Activated T-cell treated with anti-CD3 and anti-CD28 coated beads, Interleukin-2, amount 50 U/mL, for 72 hours (primary cell): ENCODE measurements around the gene KDM5A. TPM values are rescaled to one million over a fixed set of nuclear protein-coding genes. Genes with fewer than 3 reads are reported as not detected.
"Not testable (repeated sequence)": the region's sequence is repeated elsewhere in the genome, so short reads cannot be mapped to it uniquely, and the experiment has no call there.

Experiments used
- ATAC-seq, 2 donors: fragments of 150-1000 bp; cut with Tn5 transposase; replicated peaks in 1 of 2; 2 replicates each; pipeline ENCODE4 v1.10.0; 2021; ENCODE audit warnings: moderate library complexity in 2 of 2, mild to moderate bottlenecking in 1 of 2
- DNase-seq, 2 donors: peaks; one replicate each; pipeline ENCODE4 v3.0.0; 2021 to 2022; ENCODE audit warnings: mixed read lengths in 1 of 2
- H3K27ac Mint-ChIP-seq: one replicate; pipeline ENCODE4 v1.8.0; 2022; ENCODE audit warnings: mild to moderate bottlenecking, moderate library complexity, mixed read lengths
- H3K27me3 Mint-ChIP-seq: one replicate; pipeline ENCODE4 v1.8.0; 2022; ENCODE audit warnings: low read depth, mixed read lengths
- H3K36me3 Mint-ChIP-seq, 2 donors: one replicate each; pipeline ENCODE4 v1.8.0; 2022; ENCODE audit warnings: mixed read lengths in 2 of 2, mild to moderate bottlenecking in 1 of 2; ENCODE audit not compliant: insufficient read depth in 2 of 2
- H3K4me1 Mint-ChIP-seq: one replicate; pipeline ENCODE4 v1.8.0; 2022; ENCODE audit warnings: low read depth, mixed read lengths
- H3K4me3 Mint-ChIP-seq, 2 donors: one replicate each; pipeline ENCODE4 v1.8.0; 2022; ENCODE audit warnings: mild to moderate bottlenecking in 2 of 2, mixed read lengths in 2 of 2, moderate library complexity in 2 of 2
- H3K9me3 Mint-ChIP-seq, 2 donors: one replicate each; pipeline ENCODE4 v1.8.0; 2022; ENCODE audit warnings: mixed read lengths in 2 of 2
- total RNA-seq, 2 donors: library from RNA; stranded (reverse); gene quantifications; one replicate each; pipeline ENCODE4 v1.2.3, GENCODE V29; 2022

The KDM5A gene
- total RNA-seq, 2 donors from 2014 or later = 75.0 to 103 TPM

- no peaks in the 10 kb centered on the region for H3K27me3 Mint-ChIP-seq
- no peak overlapping the region for H3K4me3 Mint-ChIP-seq
- H3K4me1 Mint-ChIP-seq = no peaks in the 10 kb centered on the region
- peaks cover 6 to 7% of the 10 kb centered on the region in 2 donors for H3K9me3 Mint-ChIP-seq
- H3K27ac Mint-ChIP-seq = no peak overlapping the region
- no peak for ATAC-seq
- no peak for DNase-seq
- peaks cover 5 to 8% of the 10 kb centered on the region in 2 donors for H3K36me3 Mint-ChIP-seq
These were observed 148.6 kb downstream of the KDM5A start for GRCh38 chr12:240566-240965.

DNA sequence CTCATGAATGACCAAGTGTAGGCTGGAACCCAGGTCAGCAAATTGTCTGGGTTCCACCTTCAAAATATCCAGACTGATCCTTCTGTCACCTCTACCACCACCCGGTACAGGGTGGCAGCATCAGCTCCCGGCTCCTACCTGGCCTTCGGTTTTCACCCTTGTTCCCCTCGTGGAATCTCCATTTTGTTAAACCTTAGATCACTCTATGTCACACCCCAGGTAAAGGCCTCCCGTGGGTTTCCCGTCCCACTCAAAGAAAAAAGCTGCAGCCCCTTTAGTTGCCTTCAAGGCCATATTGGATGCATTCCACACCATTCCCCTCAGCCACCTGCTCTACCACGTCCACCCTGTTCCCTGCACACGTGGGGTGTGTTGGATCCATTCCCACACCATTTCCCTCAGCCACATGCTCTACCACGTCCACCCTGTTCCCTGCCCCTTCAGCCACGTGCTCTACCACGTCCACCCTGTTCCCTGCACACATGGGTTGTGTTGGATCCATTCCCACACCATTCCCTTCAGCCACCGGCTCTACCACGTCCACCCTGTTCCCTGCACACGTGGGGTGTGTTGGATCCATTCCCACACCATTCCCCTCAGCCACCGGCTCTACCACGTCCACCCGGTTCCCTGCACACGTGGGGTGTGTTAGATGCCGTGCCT lies 150.3 kb downstream of the KDM5A start:
- Mint-ChIP-seq H3K9me3 (peaks cover 4 to 5% of the 10 kb centered on the region in 2 donors), H3K27ac (no peak overlapping the region), H3K4me1 (no peaks in the 10 kb centered on the region), H3K4me3 (no peak overlapping the region), H3K27me3 (no peaks in the 10 kb centered on the region), H3K36me3 (peaks cover 0 to 4% of the 10 kb centered on the region in 2 donors)
- ATAC-seq = no peak
- no peak for DNase-seq

GRCh38 chr12:238116-238515 lies 151.0 kb downstream of the KDM5A start:
- Mint-ChIP-seq H3K9me3 (peaks cover 4 to 5% of the 10 kb centered on the region in 2 donors), H3K36me3 (peaks cover 0 to 4% of the 10 kb centered on the region in 2 donors), H3K27me3 (no peaks in the 10 kb centered on the region), H3K4me3 (no peak overlapping the region), H3K27ac (no peak overlapping the region), H3K4me1 (no peaks in the 10 kb centered on the region)
- DNase-seq = no peak
- no peak for ATAC-seq

DNA sequence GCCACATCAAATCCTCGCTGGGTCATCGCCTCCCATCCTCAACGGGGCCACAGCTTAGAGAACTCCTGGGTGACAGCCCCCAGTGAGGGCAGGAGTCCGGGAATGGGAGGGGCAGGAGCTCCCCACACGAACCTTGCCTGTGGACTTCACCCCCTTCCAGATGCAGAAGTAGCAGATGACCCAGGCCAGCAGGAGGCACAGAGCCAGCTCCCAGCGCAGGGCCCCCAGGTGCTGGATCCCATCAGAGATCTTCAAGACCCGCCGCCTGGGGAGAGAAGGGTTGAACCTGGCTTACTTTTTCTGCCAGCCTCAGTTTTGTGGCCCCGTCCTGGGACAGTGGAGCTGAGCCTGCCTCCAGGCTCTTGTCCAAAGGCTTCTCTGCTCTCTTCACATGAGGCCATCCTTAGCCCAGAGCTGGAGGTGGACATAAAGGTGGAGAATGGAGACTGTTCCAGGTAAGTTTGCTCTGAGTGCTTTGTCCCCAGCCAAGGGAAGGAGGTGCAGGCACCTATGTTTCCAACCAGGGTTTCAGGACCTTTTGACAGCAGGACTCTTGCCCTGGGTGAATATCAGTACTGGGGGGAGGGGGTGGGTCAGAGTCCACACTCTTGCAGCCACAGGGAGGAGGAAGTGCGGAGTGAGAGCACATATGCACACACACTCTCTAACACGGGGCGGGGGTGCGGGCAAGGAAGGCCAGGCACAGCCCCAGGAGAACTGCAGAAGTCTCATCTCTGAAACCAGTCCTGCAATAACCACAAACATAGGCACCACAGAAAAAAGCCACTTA lies 151.9 kb downstream of the KDM5A start:
- Mint-ChIP-seq H3K4me1 (no peaks in the 10 kb centered on the region), H3K27ac (no peak overlapping the region), H3K36me3 (peaks cover 0 to 4% of the 10 kb centered on the region in 2 donors), H3K9me3 (peaks cover 4 to 5% of the 10 kb centered on the region in 2 donors), H3K4me3 (no peak overlapping the region), H3K27me3 (no peaks in the 10 kb centered on the region)
- DNase-seq (no peak), ATAC-seq (no peak)

DNA sequence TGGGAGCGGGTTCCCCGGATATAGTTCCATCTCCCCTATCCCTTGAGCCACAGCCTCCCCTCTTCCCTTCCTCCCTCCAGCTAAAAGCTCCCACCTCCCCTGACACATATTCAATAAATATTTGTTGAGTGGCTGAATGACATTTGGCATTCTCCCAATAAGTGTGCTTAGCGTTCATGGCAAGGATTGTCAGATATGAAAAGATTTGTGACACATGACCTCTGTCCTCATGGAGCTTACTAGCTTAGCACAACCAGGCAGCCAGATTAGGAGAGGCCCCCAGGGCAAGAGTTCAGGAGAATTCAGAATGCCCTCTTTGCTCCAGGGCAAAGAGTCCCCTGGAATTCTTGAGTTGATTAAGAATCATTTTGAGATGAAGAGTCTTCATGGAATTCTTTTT lies 152.7 kb downstream of the KDM5A start:
- Mint-ChIP-seq H3K4me3 (no peak overlapping the region), H3K9me3 (peaks cover 4 to 5% of the 10 kb centered on the region in 2 donors), H3K27ac (no peak overlapping the region), H3K36me3 (peaks cover 0 to 4% of the 10 kb centered on the region in 2 donors), H3K4me1 (no peaks in the 10 kb centered on the region), H3K27me3 (no peaks in the 10 kb centered on the region)
- DNase-seq (no peak), ATAC-seq (no peak)

DNA sequence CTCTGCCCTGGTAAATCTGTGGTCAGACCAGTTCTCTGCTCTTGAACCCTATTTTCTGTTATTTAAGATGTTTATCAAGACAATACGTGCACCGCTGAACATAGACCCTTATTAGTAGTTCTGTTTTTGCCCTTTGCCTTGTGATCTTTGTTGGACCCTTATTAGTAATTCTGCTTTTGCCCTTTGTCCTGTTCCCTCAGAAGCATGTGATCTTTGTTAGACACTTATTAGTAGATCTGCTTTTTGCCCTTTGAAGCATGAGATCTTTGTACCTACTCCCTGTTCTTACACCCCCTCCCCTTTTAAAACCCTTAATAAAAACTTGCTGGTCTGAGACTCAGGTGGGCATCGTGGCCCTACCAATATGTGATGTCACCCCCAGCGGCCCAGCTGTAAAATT lies 153.2 kb downstream of the KDM5A start:
- DNase-seq, H3K4me1 Mint-ChIP-seq, H3K36me3 Mint-ChIP-seq, ATAC-seq, H3K4me3 Mint-ChIP-seq, H3K27ac Mint-ChIP-seq, H3K27me3 Mint-ChIP-seq, H3K9me3 Mint-ChIP-seq: not testable (repeated sequence)

DNA sequence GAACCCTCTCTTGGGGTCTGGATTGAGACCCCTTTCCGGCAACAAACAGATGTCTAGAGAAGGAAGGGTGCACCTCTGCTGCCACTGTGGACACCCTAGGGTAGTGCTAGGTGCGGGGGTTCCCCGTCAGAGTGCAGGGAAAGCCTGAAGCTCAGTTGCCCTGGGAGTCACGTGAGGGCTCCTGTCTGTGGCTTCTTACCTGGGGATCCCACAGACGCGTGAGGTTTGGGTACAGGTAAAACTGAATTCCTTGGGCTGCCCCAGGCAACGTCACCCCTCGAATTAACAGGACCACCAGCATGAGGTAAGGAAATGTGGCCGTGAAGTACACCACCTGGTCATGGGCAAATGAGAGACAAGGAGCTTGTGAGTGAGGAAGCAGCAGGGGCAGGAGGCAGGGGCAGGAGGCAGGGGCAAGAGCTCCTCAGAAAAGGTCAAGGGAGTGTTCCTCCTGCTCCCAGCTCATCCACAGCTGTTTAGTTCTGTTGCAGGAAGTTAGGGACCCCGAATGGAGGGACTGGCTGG lies 154.2 kb downstream of the KDM5A start:
- H3K4me3 Mint-ChIP-seq = no peak overlapping the region
- peaks cover 4 to 5% of the 10 kb centered on the region in 2 donors for H3K9me3 Mint-ChIP-seq
- DNase-seq (no peak), ATAC-seq (no peak)
- H3K4me1 Mint-ChIP-seq = no peaks in the 10 kb centered on the region
- peaks cover 0 to 4% of the 10 kb centered on the region in 2 donors for H3K36me3 Mint-ChIP-seq
- H3K27ac Mint-ChIP-seq = no peak overlapping the region
- H3K27me3 Mint-ChIP-seq = no peaks in the 10 kb centered on the region

DNA sequence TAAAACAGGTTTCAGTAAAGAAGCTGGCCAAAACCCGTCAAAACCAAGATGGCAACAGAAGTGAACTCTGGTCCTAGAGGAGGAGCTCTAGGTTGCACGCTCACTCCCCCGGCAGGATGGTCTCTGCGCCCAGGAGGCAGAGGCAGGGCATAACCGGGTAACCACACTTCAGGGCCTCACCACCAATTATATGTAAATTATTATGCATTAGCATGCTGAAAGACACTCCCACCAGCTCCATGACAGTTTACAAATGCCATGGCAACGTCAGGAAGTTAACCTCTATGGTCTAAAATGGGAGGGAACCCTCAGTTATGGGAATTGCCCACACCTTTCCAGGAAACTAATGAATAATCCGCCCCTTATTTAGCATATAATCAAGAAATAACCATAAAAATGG lies 155.1 kb downstream of the KDM5A start:
- DNase-seq = no peak
- no peak for ATAC-seq
- Mint-ChIP-seq H3K36me3 (peaks cover 0 to 4% of the 10 kb centered on the region in 2 donors), H3K4me1 (no peaks in the 10 kb centered on the region), H3K27ac (no peak overlapping the region), H3K27me3 (peaks cover under 1% of the 10 kb centered on the region), H3K9me3 (peaks cover 4 to 5% of the 10 kb centered on the region in 2 donors), H3K4me3 (no peak overlapping the region)

DNA sequence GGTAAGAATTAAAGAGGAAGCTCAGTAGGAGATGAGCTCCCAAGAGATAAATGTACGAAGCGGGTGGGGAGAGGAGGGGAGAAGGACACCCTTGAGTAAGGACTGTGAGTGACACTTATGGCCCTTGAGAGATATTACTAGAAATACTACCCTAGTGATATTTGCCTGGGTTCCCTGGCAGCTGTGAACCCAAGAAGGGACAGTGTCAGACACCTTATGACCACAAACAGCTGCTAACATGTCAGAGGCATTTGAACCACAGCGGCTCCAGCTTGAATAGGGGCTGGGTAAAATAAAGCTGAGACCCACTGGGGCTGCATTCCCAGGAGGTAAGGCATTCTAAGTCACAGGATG lies 155.5 kb downstream of the KDM5A start:
- no peak overlapping the region for H3K4me3 Mint-ChIP-seq
- no peak overlapping the region for H3K27ac Mint-ChIP-seq
- no peak for DNase-seq
- H3K27me3 Mint-ChIP-seq = peaks cover 5% of the 10 kb centered on the region
- no peaks in the 10 kb centered on the region for H3K4me1 Mint-ChIP-seq
- peaks cover 4 to 5% of the 10 kb centered on the region in 2 donors for H3K9me3 Mint-ChIP-seq
- H3K36me3 Mint-ChIP-seq = peaks cover 0 to 4% of the 10 kb centered on the region in 2 donors
- ATAC-seq = no peak

DNA sequence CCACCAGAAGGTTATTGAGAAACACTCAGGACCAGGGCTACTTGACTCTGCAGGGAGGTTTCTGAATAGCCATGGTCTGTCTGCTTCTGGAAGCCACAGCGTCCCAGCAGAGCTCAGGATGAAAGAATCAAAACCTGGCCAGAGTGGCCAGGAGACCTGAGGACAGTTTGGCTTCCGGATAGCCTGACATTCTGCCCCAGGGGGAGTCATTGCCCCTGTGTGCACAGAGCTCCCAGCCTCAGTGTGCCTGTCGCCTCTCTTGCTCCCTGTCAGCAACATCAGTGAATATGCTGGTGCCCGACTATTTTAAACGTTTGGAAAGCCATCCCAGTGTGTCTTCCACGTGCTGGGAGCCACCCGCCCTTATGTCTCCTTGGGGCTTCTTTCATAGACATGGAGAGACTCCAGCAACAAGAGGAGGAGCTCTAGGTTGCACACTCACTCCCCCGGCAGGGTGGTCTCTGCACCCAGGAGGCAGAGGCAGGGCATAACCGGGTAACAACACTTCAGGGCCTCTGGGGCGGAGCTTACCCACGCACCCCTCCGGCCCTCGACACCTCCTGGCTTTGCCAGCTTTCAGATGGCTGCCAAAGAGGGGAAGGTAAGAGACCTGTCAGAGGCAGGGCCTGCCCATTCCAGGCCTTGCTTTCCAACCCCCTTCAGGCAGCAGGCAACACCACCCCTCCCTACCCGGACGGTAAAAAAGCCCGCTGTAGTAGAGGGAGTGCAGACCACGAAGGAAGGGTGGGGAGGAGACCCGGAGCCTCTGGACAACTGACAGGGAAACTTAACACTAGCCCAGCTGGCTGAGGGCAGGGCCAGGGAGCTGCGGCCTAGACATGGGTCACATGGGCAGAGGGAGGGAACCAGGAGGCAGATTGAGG lies 156.1 kb downstream of the KDM5A start:
- no peak for ATAC-seq
- Mint-ChIP-seq H3K36me3 (peaks cover 0 to 4% of the 10 kb centered on the region in 2 donors), H3K27ac (no peak overlapping the region), H3K4me3 (no peak overlapping the region), H3K27me3 (peaks cover 9% of the 10 kb centered on the region), H3K4me1 (no peaks in the 10 kb centered on the region), H3K9me3 (peaks cover 4 to 5% of the 10 kb centered on the region in 2 donors)
- DNase-seq = no peak

DNA sequence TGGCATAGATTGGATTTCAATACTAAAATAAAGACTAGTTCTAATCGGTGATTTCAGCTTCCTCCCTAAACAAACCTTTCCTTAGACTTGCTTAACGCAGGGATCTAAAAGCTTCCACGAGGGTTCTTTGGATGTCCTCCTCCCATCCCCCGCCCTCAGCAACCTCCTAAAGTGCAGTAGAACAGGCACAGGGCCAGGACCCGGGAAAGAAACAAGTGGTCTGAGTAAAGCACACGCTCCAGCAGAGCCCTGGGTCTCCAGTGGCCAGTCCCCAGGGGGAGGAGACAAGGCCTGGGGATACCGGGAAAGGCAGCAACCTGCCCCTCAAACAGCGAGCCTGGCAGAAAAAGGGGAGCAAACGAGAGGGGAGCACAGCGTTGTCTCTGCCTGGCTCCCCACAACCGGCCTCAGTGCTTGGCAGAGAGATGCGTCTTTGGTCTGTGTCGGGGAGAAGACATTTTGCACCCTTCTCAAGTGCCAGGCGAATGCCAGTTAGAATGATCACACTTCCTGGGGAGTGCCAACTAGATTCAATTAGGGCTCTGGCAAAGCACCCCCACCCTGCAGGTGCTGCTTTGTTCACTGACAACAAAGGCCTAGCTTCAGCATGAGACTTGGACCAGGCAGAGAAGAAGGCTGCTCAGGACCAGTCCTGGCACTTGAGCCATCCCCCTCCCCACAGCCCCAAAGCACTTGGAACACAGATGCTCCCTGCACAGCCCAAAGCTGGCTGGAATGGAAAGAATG lies 158.0 kb downstream of the KDM5A start:
- Mint-ChIP-seq H3K27me3 (peaks cover 9% of the 10 kb centered on the region), H3K36me3 (peaks cover 0 to 2% of the 10 kb centered on the region in 2 donors), H3K4me3 (no peak overlapping the region), H3K4me1 (no peaks in the 10 kb centered on the region), H3K27ac (no peak overlapping the region), H3K9me3 (peaks cover 1 to 3% of the 10 kb centered on the region in 2 donors)
- no peak for ATAC-seq
- no peak for DNase-seq
